GM21825 (cell line): ENCODE measurements around the gene RNF224.

ENCODE experiments used
- ATAC-seq: cut with Tn5 transposase; IDR thresholded peaks from one replicate; pipeline ENCODE4 v1.9.1; 2021; ENCODE audit warnings: mild to moderate bottlenecking, moderate library complexity; ENCODE audit not compliant: unreplicated experiment

The RNF224 gene

DNA sequence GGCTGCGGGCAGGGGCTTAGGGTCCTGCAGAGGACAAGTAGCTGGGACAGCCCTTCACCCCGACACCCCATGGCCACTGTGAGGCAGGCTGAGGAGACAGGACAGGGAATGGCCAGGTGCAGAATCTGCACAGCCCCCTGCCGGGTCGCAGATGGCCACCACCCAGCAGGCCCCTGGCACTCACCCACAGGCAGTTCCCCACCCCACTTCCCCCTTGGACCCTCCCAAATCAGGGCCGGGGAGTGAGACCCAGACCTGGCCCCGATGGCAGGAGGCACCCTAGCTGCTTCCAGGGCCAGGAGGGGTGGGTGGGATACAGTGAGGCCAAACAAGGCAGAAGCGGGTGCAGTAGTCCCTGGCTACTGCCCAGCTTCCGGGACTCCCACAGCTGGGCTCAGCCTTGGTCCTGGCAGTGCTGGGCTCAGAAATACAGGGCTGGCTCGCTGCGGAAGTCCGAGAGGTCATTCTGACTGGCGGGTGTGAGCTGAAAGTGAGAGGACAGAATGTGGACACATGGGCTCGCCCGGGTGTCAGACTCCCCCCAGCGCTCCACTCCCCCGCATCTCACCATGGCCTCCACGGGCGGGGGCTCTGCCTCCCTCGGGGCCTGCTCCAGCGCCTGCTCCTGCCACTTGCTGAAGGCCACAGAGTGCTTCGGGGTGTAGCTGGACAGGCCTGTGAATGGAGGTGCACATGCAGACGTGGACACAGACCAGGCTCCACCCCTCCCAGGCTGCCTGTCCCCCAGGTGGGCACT lies 35.4 kb upstream of the RNF224 start:
- ATAC-seq = no peak

DNA sequence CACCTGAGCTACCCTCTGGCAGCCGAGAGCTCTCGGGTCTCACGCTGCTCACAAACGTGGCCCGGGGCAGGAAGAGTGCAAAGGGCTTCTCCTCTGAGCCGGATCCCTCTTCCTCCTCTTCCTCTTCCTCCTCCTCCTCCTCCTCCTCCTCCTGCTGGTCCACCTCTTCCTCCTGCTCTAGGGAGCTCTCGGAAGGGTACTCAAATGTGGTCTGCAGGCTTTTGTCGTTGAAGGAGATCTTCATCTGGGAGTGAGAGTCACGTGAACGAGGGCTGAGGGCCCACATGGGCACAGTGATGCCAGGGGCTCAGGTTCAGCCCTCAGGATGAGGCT lies 34.9 kb upstream of the RNF224 start:
- no peak for ATAC-seq

DNA sequence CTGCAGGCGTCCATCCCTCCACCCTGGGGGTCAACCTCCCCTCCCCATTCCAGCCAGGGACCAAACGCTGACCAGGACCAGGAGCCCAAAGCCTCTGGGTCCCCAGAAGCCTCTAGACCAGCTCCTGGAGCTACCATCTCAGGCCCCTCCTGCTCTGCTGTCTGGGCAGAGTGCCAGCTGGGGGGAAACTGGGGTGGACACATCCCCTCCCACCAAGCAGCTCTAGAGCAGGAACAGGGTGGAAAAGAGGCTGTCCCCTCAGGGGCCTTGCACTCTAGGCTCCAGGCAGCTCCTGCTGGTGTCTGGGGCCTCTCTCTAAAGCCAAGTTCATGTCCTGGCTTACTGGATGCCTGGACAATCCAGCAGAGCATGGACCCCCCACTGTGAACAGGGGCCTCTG lies 34.4 kb upstream of the RNF224 start:
- ATAC-seq = no peak

DNA sequence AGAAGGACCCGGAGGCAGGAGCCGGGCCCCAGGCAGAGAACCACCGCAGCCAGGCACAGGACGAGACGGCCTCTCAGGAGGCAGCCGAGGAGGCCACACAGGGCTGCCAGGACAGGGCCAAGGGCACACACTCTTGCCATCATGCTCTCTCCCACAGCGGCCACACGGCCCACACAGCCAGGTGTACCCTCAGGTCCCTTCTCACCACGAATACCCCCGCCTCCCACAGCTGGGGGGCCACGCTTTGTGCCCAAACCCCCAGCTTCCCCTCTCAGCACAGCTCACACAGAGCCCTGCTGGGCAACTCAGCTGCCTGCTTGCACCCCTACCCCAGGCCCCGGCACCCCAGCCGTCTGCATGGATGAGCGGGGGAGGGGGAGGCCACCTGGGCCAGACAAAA lies 33.5 kb upstream of the RNF224 start:
- no peak for ATAC-seq

DNA sequence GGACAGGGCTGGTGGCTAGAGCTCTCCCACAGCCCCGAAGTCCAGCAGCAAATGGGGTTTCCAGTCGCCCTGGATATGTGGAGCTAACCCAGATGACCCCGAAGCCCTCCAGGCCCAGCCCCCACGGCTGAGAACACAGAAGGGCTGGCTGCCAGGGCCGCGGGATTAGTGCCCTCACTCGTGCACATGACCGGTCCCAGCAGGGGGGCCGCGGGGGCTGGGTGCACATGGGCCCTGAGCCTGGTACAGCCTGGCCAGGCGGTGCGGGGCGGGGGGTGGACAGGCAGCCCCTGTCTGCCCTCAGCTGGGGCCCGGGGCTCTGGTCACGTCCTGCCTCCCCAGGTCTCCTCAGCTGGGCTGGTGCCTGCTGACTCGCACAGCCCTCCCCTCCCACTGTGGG lies 32.9 kb upstream of the RNF224 start:
- no peak for ATAC-seq

DNA sequence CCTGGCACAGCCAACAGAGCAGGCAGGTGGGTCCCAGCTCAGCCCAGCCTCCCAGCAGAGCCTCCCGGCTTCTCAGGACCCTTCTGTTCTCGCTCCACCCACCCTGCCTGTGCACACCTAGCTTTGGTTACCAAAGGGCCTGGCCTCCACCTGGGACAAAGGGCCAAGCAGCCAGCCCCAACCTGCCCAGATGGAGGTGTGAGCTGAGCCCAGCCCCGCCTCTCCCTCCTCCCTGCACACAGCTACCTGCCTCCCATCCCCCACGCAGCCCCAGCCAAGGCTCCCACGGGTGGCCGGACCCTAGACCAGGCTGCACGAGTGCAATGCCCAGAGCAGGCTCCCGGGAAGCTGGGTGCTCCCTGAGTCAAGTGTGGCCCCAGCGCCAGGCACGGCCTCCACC lies 32.4 kb upstream of the RNF224 start:
- no peak for ATAC-seq

DNA sequence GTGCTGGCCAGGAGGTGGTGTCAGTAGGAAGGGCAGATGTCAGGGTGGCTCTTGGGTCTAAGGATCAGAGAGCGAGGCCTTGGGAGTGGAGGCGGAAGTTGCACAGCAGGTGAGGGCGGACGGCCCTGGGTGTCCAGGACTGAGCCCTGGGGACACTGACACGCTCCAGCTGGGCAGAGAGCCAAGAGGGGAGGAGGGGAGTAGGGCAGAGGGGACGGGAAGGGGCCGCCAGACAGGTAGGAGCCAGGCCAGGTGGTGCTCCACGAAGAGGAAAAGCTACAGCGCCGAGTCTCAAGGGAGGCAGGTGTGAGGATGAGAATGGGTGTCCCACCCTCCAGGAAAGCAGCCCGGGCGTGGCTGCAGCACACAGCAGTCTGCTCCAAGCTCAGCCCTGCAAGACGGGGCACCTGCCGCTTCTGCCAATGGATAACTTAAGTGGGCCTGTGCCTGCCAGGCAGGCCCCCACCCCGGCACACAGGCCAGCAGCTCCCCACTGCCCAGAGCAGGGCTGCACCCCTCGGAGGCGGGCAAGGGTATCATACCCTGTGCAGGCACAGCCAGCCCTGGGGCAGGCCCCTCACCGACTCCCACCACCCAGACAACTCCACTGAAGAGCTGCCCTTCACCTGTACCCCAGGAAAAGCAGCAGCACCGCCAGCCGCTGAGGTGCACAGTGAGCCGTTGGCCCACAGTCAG lies 31.6 kb upstream of the RNF224 start:
- ATAC-seq = no peak

DNA sequence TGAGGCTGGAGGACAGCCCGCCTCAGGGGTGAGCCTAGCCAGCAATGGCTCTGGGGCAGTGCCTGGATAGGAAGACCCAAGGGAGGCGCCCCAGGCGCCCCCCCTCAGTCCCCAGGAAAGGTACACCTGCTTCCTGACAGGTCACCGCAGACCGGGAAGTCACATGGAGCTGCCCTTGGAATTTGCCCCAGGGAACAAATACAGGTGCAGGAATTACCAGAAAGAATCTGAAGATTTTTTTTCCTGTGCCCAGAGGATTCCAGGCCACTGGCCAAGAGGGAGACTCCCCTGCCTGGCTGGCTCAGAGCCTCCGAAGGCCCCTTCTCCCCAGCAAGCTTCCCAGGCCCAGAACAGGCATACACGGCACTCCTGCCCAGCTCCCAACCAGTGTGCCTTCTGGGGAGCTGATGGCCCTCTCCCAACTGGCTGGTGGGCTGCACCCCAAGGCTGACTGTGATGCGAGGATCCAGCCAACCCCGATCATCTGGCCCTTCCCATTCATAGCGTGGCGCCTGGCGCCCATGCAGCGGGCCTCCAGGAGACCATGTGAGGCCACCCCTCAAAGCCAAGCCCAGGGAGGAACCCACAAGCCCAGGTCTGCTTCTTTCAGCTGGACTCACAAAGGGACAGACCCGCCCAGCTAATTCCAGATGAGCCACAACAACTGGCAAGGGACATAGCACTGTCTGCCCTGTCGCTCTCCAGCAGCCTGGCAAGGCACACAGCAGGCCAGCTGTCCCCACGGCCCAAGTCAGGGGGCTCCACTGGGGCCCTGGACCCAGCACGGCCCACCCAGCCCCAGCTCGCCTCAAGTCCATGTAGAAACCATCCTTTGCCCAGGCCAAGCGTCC lies 29.0 kb upstream of the RNF224 start:
- ATAC-seq = no peak

DNA sequence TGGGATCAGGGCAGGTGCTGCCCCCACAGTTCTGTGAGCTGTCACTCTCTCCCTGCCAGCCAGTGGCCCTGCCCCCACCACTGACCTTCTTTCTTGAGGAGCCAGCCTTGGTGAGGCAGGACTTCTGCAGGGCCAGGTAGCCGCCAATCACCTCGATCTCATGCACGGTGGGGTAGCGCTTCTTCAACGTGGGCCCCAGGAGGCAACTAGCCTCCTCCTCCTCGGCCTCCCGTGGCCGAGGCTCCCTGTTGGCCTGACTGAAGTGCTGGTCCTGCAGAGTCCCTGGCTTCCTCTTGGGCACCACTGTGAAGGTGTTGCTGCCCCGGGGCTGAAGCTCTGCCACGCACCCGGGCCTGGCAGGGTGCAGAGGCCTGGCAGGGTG lies 28.4 kb upstream of the RNF224 start:
- ATAC-seq = no peak

DNA sequence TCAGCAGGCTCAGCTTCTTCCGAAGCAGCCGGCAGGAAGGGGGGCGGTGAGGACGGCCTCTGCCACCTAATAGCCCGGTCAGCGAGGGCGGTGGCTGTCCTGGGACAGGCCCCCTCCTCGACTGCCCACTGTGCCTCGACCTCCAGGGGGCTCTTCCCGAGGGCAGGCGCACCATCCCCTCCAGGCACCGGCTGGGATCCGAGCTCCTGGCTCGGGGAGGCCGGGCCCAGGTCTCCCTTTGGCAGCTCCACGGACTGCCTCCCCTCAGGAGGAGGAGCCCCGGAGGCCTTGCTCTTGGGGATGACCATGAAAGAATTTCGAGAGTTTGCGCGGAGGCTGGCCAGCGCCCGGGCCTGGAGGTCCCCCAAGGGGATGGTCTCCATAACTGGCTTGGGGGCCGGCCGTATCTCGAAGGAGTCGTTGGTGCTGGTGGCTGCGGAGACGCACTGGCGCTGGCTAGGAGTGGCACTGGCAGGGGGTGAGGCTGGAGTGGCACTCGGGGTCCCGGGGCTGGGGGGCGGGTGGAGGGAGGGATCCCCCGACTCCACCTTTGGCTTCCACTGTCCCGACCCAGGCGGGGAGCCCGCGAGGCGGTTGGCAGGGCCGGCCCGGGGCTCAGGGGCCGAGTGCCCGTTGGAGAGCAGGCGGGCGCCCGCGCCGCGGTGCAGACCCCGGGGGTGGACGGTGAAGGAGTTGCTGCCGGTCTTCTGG lies 27.7 kb upstream of the RNF224 start:
- no peak for ATAC-seq

DNA sequence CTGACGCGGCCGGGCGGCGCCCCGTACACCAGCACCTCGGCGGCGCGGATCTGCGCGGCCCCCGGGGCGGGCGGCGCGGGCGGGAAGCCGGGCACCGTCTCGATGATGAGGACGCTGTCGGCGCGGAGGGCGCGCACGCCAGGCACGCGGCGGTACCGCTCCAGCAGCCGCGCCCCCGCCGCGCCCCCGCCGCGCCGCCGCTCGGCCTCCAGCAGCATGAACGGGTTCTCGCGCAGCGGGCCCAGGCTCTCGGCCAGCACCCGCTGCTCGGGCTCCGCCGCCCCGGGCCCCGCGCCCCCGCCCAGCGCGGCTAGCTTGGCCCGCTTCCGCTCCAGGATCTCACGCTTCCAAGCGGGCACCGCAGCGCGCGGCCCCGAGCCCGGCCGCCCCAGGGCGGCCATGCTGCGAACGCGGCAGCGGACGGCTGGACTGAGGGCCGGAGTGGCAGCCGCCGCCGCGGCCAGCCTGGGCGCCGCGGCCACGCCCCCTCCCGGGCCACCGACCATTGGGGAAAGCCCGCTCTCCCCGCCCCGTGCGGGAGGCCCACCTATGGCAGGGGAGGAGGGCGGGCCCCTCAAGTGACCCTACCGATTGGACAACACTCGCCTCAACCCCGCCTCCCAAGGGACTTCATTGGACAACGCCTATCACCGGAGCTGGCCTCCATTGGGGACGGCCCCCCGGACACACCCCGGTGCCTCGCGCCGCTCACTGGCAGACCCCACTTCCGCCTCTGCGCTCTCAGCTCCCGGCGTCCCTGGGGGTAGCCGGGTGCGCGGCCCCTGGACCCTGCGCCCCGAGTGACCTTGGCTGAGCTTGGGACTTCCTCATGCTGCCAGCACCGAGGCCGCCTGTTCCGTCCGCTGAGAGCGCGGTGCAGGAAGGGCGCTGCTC lies 26.7 kb upstream of the RNF224 start, which contains the start of gene TPRN:
TSS of gene TPRN (minus strand) at position 431 of the 894 bp plus-strand sequence. CDS start at position 401, 30 bp downstream.
- ATAC-seq = peak; percentile 81

DNA sequence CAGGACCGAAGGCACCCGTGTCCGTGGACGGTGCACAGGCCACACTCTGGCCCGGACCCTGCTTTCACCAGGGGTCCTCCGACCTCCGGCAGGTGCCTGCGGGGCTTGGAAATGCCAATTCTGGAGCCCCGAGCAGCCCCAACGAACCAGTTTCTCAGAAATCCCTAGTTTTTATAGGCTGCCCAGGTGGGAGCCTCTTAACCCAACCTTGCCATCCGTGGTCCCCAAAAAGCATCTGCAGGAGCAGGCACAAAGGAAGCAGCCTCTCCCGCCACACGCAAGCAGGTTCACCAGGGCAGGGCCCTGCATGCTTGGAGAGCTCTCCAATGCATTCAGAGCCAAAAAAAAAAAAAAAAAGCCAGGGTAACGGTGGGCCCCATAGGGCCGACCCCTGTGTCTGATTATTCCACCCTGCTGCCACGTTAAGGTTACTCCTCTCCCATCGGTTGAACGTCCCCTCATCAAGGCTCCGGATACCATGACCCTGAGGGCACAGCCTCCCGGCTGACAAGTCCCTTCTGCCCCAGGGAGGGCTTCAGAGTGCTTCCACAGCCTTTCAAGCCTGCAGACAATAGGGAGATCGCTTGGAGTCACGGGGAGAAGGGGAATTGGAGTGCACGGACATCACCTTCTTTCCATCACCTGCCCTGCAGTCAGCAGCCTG lies 26.0 kb upstream of the RNF224 start:
- ATAC-seq = no peak

DNA sequence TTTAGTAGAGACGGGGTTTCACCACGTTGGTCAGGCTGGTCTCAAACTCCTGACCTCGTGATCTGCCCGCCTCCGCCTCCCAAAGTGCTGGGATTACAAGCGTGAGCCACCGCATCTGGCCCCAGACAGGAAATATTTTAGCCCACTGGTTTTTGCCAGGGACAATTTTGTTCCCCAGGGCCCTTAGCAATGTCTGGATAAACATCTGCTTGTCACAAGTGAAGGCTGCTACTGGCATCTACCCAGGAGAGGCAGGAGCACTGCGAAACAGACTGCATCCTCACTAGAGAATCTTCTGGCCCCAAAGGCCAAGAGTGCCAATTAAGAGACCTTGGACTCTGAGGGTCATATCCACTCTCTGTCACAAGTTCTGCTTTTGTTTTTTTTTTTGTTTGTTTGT lies 24.3 kb upstream of the RNF224 start:
- ATAC-seq = no peak

DNA sequence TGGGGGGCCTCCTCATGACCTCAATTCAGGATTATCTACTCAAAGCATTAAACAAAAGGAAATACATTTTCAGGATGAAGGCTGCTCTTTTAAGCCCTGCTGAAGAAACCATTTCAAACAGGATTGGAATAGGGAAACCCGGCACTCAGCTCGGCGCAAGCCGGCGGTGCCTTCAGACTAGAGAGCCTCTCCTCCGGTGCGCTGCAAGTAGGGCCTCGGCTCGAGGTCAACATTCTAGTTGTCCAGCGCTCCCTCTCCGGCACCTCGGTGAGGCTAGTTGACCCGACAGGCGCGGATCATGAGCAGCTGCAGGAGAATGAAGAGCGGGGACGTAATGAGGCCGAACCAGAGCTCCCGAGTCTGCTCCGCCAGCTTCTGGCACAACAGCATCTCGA lies 22.6 kb upstream of the RNF224 start:
- no peak for ATAC-seq

DNA sequence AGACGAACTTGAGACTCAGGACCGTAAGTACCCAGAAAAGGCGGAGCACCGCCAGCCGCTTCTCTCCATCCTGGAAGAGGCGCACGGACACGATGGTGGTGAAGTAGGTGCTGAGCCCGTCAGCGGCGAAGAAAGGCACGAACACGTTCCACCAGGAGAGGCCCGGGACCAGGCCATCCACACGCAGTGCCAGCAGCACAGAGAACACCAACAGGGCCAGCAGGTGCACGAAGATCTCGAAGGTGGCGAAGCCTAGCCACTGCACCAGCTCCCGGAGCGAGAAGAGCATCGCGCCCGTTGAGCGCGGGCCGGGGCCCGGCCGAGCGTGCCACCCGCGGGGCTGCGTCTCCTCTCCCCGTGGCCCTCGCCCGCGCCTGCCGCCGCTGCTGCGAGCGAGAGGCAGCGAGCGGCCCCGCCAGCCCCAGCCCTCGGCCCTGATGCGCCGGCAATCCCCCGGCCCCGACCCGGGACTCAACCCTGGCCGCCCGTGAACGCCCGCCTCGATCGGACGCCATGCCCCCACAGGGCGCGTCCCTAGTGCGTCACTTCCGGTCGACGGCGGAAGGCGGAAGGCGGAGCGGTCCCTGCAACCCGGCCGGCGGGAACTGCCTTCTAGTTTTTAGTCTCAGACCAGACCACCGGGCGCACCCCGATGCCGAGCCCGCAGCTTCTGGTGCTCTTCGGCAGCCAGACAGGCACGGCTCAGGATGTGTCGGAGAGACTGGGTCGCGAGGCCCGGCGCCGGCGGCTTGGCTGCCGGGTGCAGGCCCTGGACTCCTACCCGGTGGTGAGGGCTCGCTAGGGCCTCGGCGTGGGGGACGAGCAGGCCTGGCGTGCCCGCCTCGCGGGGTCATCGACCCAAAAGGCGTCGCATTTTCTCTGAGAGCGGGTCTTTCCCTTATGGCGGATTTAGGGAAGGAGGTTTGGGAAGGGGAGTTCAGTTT lies 21.9 kb upstream of the RNF224 start, which contains the start of the genes NDOR1 and TMEM203:
TSS of gene NDOR1 (plus strand) at position 575 of the 944 bp plus-strand sequence. CDS start at position 653, 78 bp downstream.
TSS of gene TMEM203 (minus strand) at position 523 of the 944 bp plus-strand sequence. CDS start at position 289, 234 bp downstream.
- ATAC-seq = peak; percentile 38

DNA sequence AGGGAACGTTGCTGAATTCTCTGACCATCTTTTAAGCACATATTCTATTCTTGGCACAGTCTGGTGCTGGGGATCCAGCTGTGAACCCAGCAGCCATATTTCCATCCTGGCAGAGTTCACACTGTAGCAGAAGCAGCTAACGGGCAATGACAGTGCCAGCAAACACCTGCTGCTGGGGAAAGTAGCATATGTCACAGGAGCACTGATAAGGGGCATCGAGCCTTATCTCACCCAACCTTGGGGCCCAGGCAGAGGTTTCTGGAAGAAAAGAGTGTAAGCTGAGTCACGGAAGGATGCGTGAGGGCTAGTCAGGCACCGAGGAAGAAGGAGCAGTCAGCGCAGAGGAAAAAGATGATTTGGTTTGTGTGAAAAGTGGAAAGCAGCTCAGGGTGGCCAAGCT lies 20.7 kb upstream of the RNF224 start:
- no peak for ATAC-seq

DNA sequence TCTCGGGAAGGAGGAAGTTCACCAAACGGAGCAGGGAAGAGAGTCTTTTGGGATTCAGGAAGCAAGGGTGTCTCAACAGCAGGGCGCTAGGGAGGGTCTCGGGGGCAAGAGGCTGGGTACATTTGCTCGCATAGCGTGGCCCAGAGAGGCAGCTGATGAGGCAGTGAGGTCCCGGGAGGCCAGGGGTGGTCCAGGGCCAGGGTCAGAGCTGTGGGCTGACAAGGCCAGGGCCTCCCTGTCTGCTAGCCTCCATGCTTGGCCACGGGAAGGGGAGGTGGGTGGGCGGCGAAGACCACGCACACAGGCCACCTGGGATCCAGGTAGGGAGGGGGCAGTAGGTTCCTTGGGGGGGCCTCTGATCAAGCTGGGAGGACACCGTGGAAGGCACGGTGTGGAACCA lies 15.8 kb upstream of the RNF224 start:
- no peak for ATAC-seq

DNA sequence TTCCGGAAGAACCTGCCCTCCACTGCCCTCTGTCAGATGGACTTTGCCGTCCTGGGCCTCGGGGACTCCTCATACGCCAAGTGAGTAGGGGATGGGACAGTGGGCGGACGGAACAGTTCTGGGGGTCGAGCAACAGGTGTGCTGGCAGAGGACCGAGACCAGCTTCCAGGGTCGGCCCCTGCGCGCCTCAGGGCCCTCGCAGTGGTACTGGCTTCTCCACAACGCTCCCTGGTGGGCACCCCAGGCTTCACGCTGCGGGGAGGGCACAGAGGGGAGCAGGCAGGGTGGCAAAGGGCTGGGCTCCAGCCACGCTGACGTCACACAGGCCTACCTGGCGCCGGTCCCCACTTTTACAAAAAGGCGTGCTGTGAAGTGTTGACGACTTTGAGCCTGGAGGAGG lies 14.8 kb upstream of the RNF224 start:
- ATAC-seq = no peak
